ENCODE measurements around the gene MVB12B. TPM values are rescaled to one million over a fixed set of nuclear protein-coding genes. Genes with fewer than 3 reads are reported as not detected.

MVB12B gene
- total and polyA plus RNA-seq, 2 of the 13 experiments (the other 11 are each of a cell fraction or from before 2014, with no cell fraction given), result 12.1 to 30.1 TPM

DNA sequence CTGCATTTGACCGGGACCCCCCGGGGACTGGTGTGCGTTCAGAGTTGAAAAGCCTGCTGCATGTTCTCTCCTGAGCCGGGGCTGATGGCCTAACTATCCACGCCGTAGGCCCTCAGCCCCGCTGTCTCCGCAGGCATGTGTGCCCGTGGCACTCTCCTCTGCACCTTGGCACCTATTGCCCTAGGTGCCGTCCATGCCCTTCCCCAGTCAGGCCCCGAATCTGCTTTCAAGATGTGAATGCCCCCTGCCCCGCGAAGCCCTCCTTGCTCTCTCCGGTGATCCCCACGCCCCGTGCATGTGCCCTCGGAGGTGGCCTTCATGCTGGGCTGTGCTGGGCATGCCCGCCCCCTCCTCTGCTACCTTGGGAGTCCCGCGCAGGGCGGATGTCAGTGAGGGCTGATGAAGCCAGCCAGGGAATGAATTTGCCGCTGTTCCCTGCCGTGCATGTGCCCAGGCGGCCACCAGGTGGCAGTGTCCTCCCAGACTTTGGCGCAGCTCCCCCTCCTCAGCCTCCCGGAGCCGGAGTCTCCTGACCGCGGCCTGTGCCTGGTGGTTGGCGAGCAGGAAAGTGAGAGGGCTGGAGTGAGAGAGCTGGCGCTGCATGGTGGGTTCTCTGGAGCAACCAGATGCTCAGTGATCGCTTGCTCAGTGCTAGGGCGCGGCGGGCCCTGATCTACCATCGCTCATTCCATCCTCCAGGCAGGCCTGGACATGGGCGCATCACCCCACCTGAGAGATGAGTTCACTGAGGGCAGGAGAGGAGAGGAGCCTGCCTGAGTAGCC, 174.2 kb downstream of the MVB12B start (continued):
- TF ChIP-seq NR2F6 (IDR thresholded peaks at IDR 0.05) (no peak), NR2F6 (CRISPR knock-in tag; IDR thresholded peaks at IDR 0.05) (peak; percentile 32; the same call in 1 of the 2 replicates), PHB2 (IDR thresholded peaks at IDR 0.05; ENCODE audit: partially characterized antibody) (no peak), STAT5B (CRISPR knock-in tag; IDR thresholded peaks at IDR 0.05) (no peak), ZNF354B (CRISPR knock-in tag; IDR thresholded peaks at IDR 0.05) (no peak), ZNF841 (CRISPR knock-in tag; IDR thresholded peaks at IDR 0.05; ENCODE audit: borderline replicate concordance) (no peak), ARHGAP35 (CRISPR knock-in tag; IDR thresholded peaks at IDR 0.05; ENCODE audit: borderline replicate concordance) (no peak), ZNF546 (CRISPR knock-in tag; conservative IDR thresholded peaks at IDR 0.05) (no peak), BORCS8-MEF2B (CRISPR knock-in tag; IDR thresholded peaks at IDR 0.05) (no peak), HDAC1 (CRISPR knock-in tag; IDR thresholded peaks at IDR 0.05) (no peak), KDM4B (CRISPR knock-in tag; IDR thresholded peaks at IDR 0.05) (no peak), ZNF83 (CRISPR knock-in tag; IDR thresholded peaks at IDR 0.05; ENCODE audit: borderline replicate concordance) (no peak)
- TF ChIP-seq, protein P1, sequence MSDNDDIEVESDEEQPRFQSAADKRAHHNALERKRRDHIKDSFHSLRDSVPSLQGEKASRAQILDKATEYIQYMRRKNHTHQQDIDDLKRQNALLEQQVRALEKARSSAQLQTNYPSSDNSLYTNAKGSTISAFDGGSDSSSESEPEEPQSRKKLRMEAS (IDR thresholded peaks at IDR 0.05), result peak; percentile 48; the same call in 1 of the 2 replicates
- TF ChIP-seq, protein P2, sequence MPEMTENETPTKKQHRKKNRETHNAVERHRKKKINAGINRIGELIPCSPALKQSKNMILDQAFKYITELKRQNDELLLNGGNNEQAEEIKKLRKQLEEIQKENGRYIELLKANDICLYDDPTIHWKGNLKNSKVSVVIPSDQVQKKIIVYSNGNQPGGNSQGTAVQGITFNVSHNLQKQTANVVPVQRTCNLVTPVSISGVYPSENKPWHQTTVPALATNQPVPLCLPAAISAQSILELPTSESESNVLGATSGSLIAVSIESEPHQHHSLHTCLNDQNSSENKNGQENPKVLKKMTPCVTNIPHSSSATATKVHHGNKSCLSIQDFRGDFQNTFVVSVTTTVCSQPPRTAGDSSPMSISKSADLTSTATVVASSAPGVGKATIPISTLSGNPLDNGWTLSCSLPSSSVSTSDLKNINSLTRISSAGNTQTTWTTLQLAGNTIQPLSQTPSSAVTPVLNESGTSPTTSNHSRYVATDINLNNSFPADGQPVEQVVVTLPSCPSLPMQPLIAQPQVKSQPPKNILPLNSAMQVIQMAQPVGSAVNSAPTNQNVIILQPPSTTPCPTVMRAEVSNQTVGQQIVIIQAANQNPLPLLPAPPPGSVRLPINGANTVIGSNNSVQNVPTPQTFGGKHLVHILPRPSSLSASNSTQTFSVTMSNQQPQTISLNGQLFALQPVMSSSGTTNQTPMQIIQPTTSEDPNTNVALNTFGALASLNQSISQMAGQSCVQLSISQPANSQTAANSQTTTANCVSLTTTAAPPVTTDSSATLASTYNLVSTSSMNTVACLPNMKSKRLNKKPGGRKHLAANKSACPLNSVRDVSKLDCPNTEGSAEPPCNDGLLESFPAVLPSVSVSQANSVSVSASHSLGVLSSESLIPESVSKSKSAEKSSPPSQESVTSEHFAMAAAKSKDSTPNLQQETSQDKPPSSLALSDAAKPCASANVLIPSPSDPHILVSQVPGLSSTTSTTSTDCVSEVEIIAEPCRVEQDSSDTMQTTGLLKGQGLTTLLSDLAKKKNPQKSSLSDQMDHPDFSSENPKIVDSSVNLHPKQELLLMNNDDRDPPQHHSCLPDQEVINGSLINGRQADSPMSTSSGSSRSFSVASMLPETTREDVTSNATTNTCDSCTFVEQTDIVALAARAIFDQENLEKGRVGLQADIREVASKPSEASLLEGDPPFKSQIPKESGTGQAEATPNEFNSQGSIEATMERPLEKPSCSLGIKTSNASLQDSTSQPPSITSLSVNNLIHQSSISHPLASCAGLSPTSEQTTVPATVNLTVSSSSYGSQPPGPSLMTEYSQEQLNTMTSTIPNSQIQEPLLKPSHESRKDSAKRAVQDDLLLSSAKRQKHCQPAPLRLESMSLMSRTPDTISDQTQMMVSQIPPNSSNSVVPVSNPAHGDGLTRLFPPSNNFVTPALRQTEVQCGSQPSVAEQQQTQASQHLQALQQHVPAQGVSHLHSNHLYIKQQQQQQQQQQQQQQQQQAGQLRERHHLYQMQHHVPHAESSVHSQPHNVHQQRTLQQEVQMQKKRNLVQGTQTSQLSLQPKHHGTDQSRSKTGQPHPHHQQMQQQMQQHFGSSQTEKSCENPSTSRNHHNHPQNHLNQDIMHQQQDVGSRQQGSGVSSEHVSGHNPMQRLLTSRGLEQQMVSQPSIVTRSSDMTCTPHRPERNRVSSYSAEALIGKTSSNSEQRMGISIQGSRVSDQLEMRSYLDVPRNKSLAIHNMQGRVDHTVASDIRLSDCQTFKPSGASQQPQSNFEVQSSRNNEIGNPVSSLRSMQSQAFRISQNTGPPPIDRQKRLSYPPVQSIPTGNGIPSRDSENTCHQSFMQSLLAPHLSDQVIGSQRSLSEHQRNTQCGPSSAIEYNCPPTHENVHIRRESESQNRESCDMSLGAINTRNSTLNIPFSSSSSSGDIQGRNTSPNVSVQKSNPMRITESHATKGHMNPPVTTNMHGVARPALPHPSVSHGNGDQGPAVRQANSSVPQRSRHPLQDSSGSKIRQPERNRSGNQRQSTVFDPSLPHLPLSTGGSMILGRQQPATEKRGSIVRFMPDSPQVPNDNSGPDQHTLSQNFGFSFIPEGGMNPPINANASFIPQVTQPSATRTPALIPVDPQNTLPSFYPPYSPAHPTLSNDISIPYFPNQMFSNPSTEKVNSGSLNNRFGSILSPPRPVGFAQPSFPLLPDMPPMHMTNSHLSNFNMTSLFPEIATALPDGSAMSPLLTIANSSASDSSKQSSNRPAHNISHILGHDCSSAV (CRISPR knock-in tag; IDR thresholded peaks at IDR 0.05; ENCODE audit: borderline replicate concordance), result no peak
- TF ChIP-seq, protein P3, sequence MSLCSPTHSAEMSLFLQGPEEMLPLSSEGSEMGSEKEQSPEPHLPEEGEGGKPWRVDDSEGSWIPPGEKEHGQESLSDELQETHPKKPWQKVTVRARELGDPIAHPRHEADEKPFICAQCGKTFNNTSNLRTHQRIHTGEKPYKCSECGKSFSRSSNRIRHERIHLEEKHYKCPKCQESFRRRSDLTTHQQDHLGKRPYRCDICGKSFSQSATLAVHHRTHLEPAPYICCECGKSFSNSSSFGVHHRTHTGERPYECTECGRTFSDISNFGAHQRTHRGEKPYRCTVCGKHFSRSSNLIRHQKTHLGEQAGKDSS (CRISPR knock-in tag; IDR thresholded peaks at IDR 0.05; ENCODE audit: borderline replicate concordance, low read depth), result 0 out of 2 replicates have a peak, but pooled peaks have one; percentile 35
- TF ChIP-seq, protein P4, sequence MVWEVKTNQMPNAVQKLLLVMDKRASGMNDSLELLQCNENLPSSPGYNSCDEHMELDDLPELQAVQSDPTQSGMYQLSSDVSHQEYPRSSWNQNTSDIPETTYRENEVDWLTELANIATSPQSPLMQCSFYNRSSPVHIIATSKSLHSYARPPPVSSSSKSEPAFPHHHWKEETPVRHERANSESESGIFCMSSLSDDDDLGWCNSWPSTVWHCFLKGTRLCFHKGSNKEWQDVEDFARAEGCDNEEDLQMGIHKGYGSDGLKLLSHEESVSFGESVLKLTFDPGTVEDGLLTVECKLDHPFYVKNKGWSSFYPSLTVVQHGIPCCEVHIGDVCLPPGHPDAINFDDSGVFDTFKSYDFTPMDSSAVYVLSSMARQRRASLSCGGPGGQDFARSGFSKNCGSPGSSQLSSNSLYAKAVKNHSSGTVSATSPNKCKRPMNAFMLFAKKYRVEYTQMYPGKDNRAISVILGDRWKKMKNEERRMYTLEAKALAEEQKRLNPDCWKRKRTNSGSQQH (CRISPR knock-in tag; IDR thresholded peaks at IDR 0.05; ENCODE audit: low read depth), result no peak
- TF ChIP-seq, protein P5, sequence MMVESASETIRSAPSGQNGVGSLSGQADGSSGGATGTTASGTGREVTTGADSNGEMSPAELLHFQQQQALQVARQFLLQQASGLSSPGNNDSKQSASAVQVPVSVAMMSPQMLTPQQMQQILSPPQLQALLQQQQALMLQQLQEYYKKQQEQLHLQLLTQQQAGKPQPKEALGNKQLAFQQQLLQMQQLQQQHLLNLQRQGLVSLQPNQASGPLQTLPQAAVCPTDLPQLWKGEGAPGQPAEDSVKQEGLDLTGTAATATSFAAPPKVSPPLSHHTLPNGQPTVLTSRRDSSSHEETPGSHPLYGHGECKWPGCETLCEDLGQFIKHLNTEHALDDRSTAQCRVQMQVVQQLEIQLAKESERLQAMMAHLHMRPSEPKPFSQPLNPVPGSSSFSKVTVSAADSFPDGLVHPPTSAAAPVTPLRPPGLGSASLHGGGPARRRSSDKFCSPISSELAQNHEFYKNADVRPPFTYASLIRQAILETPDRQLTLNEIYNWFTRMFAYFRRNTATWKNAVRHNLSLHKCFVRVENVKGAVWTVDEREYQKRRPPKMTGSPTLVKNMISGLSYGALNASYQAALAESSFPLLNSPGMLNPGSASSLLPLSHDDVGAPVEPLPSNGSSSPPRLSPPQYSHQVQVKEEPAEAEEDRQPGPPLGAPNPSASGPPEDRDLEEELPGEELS (CRISPR knock-in tag; IDR thresholded peaks at IDR 0.05), result no peak
